GM12891 (cell line): ENCODE data around the gene RANBP3.

Source experiments
- PAX5 ChIP-seq: IDR thresholded peaks from 2 replicates; pipeline ENCODE4 v1.6.1; 2011; ENCODE audit warnings: low read length, moderate library complexity, mild to moderate bottlenecking; ENCODE audit not compliant: insufficient read depth, severe bottlenecking
- POLR2A ChIP-seq: IDR thresholded peaks from 2 replicates; pipeline ENCODE4 v1.6.1; 2011; ENCODE audit warnings: low read depth, low read length, control low read depth
- POLR2AphosphoS5 ChIP-seq: IDR thresholded peaks from 2 replicates; pipeline ENCODE4 v1.6.1; 2011; ENCODE audit warnings: low read depth, low read length, control low read depth
- SPI1 ChIP-seq: IDR thresholded peaks from 2 replicates; pipeline ENCODE4 v1.6.1; 2011; ENCODE audit warnings: low read depth, low read length, control low read depth
- TAF1 ChIP-seq: IDR thresholded peaks from 2 replicates; pipeline ENCODE4 v1.6.1; 2011; ENCODE audit warnings: low read depth, low read length, control low read depth

DNA sequence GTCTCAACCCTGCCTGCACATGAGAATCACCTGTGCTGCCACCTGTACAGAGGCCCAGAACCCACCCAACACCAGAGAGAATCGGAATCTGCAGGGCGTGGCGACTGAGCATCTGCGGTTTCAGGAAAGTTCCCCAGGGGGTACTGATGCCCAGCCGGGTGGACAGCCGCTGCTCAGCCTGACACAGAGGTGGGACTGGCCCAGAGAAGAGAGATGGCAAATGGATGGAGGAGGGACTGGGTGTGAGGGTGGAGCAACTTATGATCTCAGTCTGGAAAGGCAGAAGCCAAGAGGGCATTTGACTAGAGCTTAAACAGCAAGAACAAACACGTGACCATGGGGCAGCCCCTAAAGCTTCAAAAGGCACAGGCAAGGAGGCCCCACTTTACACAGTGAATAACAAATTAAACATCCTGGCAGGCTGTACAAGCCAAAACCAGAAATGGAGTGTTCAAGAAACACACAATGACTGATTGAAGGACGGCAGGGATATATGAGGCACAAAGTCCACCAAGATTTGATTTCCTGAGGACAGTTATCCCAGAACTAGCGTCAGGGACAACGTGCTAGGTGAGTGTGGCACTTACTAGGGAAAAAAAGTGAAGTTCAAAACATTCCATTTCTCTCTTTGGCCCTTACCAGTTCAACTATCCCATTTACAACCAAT, 3.1 kb downstream of the RANBP3 start:
- TF ChIP-seq POLR2A = no peak
- no peak for TF ChIP-seq POLR2AphosphoS5
- TF ChIP-seq TAF1 = no peak
- TF ChIP-seq SPI1 = no peak
- TF ChIP-seq PAX5 = no peak
